Caco-2 (cell line): Measurements from ENCODE around the gene SDHAF3. TPM values are rescaled to one million over a fixed set of nuclear protein-coding genes. Genes with fewer than 3 reads are reported as not detected.

Experiments
- BruUV-seq: library from RNA; stranded (reverse); fragments of 400-500 nt; replicated peaks from 2 replicates; lab custom pipeline; 2021; lab: Mats Ljungman, UMichigan
- CTCF ChIA-PET: fragments of 300-600 bp; sonication (Branson Sonifier 250); formaldehyde crosslinking; loops from one replicate; lab custom pipeline; 2022; ENCODE audit warnings: antibody characterized with exemption; lab: Charles Lee
- POLR2A ChIA-PET: fragments of 300-600 bp; sonication (Branson Sonifier 250); formaldehyde crosslinking; loops from one replicate; lab custom pipeline; 2022; ENCODE audit warnings: antibody characterized with exemption; lab: Charles Lee
- DNase-seq, 2 experiments: peaks; one replicate each; pipeline versions ENCODE4 v3.0.0 to v3.0.0-alpha.2; 2020 to 2022
- H3K27me3 ChIP-seq: replicated peaks from 2 replicates; pipeline ENCODE4 v1.6.0; 2011; ENCODE audit warnings: low read length; ENCODE audit not compliant: control insufficient read depth, insufficient read depth
- H3K36me3 ChIP-seq: 2 replicates; pipeline ENCODE4 v1.5.1; 2011; ENCODE audit warnings: low read length; ENCODE audit not compliant: control insufficient read depth, insufficient read depth
- H3K4me1 ChIP-seq: fragments of 250-450 bp; sonication (Bioruptor Pico); 2 replicates; pipeline ENCODE4 v1.5.1; 2020; ENCODE audit warnings: mild to moderate bottlenecking
- H3K4me3 ChIP-seq: 2 replicates; pipeline ENCODE4 v1.5.1; 2011; ENCODE audit warnings: low read depth, mild to moderate bottlenecking, control low read depth, low read length
- H3K9me3 ChIP-seq: fragments of 250-450 bp; sonication (Bioruptor Pico); 2 replicates; pipeline ENCODE4 v1.5.1; 2020; ENCODE audit warnings: mild to moderate bottlenecking, moderate library complexity
- H3K27ac Mint-ChIP-seq: one replicate; pipeline ENCODE4 v1.8.0; 2022; ENCODE audit warnings: mixed read lengths; ENCODE audit not compliant: unreplicated experiment
- H3K27me3 Mint-ChIP-seq: one replicate; pipeline ENCODE4 v1.8.0; 2022; ENCODE audit warnings: mixed read lengths; ENCODE audit not compliant: insufficient read depth, unreplicated experiment
- H3K36me3 Mint-ChIP-seq: one replicate; pipeline ENCODE4 v1.8.0; 2022; ENCODE audit warnings: mild to moderate bottlenecking, mixed read lengths; ENCODE audit not compliant: insufficient read depth, unreplicated experiment
- H3K4me1 Mint-ChIP-seq: one replicate; pipeline ENCODE4 v1.8.0; 2022; ENCODE audit warnings: low read depth, mixed read lengths; ENCODE audit not compliant: unreplicated experiment
- H3K4me3 Mint-ChIP-seq: one replicate; pipeline ENCODE4 v1.8.0; 2022; ENCODE audit warnings: mild to moderate bottlenecking, moderate library complexity, mixed read lengths; ENCODE audit not compliant: unreplicated experiment
- H3K9me3 Mint-ChIP-seq: one replicate; pipeline ENCODE4 v1.8.0; 2022; ENCODE audit warnings: mixed read lengths; ENCODE audit not compliant: unreplicated experiment
- intact Hi-C: fragments of 100-400 bp; cut with micrococcal nuclease; formaldehyde crosslinking; loops from one replicate; pipeline ENCODE4 v1.10.0; 2022; ENCODE audit not compliant: unreplicated experiment
- total RNA-seq: library from RNA; stranded (reverse); gene quantifications from 2 replicates; pipeline ENCODE4 v1.2.3, GENCODE V29; 2022
- TF ChIP-seq, protein P1 (sequence below), 2 experiments: fragments of 200-600 bp in 1 of 2; IDR thresholded peaks; 1 replicate in 1 of 2; 2 replicates in 1 of 2; pipeline versions ENCODE4 v1.5.1 to v1.8.0; 2011 to 2022; ENCODE audit warnings: antibody characterized with exemption in 1 of 2, control low read depth in 1 of 2, inconsistent platforms in 1 of 2, low read depth in 1 of 2, low read length in 1 of 2, mild to moderate bottlenecking in 1 of 2, moderate library complexity in 1 of 2; ENCODE audit not compliant: insufficient read depth in 1 of 2, severe bottlenecking in 1 of 2, unreplicated experiment in 1 of 2

The SDHAF3 gene
- total RNA-seq, 1 experiment from 2014 or later = 13.1 TPM

DNA sequence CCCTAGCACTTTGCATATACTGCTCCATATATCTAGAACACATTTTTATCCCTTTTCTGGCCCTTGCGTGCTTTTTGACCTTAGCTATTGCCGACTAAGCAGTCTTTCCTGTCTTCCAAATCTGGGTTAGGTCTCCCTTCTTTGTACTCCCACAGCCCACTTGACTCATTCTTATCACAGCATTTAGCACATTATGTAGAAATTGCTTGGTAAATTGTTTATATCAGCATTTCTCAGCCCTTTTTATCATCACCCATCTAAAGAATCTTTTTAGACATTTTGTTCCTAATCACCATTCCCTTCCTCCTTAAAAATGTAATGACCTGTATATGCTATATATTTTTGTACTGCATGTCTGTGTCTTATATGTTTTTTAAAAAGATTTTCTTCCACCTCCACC, 101.7 kb downstream of the SDHAF3 start:
- no peak for DNase-seq
- Mint-ChIP-seq H3K36me3 (no peaks in the 10 kb centered on the region), H3K27ac (no peak overlapping the region), H3K27me3 (peaks cover 5% of the 10 kb centered on the region), H3K9me3 (peaks cover 25% of the 10 kb centered on the region), H3K4me1 (no peaks in the 10 kb centered on the region), H3K4me3 (no peak overlapping the region)
- H3K4me1 ChIP-seq = no peaks in the 10 kb centered on the region
- intact Hi-C loops = no loop called here
- no TSS peak for BruUV-seq
- H3K36me3 ChIP-seq = no peaks in the 10 kb centered on the region
- H3K9me3 ChIP-seq = peaks cover 10% of the 10 kb centered on the region
- ChIA-PET POLR2A (no interaction called here), CTCF (no interaction called here)
- no peak overlapping the region for H3K4me3 ChIP-seq
- no peaks in the 10 kb centered on the region for H3K27me3 ChIP-seq
- TF ChIP-seq, protein P1, sequence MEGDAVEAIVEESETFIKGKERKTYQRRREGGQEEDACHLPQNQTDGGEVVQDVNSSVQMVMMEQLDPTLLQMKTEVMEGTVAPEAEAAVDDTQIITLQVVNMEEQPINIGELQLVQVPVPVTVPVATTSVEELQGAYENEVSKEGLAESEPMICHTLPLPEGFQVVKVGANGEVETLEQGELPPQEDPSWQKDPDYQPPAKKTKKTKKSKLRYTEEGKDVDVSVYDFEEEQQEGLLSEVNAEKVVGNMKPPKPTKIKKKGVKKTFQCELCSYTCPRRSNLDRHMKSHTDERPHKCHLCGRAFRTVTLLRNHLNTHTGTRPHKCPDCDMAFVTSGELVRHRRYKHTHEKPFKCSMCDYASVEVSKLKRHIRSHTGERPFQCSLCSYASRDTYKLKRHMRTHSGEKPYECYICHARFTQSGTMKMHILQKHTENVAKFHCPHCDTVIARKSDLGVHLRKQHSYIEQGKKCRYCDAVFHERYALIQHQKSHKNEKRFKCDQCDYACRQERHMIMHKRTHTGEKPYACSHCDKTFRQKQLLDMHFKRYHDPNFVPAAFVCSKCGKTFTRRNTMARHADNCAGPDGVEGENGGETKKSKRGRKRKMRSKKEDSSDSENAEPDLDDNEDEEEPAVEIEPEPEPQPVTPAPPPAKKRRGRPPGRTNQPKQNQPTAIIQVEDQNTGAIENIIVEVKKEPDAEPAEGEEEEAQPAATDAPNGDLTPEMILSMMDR (IDR thresholded peaks at IDR 0.05; ENCODE audit: insufficient read depth in 1 of 2, low read depth in 1 of 2, low read length in 1 of 2, severe bottlenecking in 1 of 2, unreplicated experiment in 1 of 2) = no peak

DNA sequence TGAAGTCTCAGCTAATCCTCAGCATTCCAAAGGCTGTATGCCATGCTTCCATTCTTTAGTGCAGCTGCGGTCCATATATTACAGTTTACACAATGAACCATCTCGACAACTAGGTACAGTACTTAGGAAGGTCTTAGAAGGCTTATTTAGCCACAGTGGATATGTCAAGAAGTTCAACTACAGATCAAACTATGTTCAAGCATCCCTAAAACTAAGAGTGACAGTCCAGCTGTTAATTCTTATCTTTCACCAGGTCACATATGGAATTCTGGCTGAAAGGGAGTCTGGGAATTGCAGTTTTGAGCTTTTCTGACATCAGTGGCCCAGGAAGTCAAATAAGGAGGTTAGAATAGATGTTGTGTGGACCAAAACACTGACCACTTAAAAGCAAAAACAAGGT, 106.8 kb downstream of the SDHAF3 start:
- Mint-ChIP-seq H3K36me3 (no peaks in the 10 kb centered on the region), H3K4me1 (no peaks in the 10 kb centered on the region), H3K27me3 (no peaks in the 10 kb centered on the region), H3K27ac (no peak overlapping the region), H3K9me3 (no peaks in the 10 kb centered on the region), H3K4me3 (no peak overlapping the region)
- H3K36me3 ChIP-seq = no peaks in the 10 kb centered on the region
- BruUV-seq = no TSS peak
- intact Hi-C loops = no loop called here
- no peaks in the 10 kb centered on the region for H3K4me1 ChIP-seq
- ChIA-PET POLR2A (no interaction called here), CTCF (no interaction called here)
- H3K4me3 ChIP-seq = no peak overlapping the region
- peaks cover 10% of the 10 kb centered on the region; the same call in 1 of the 2 replicates for H3K9me3 ChIP-seq
- no peak for DNase-seq
- H3K27me3 ChIP-seq = no peaks in the 10 kb centered on the region
- TF ChIP-seq, protein P1 (IDR thresholded peaks at IDR 0.05; ENCODE audit: insufficient read depth in 1 of 2, low read depth in 1 of 2, low read length in 1 of 2, severe bottlenecking in 1 of 2, unreplicated experiment in 1 of 2) = no peak

DNA sequence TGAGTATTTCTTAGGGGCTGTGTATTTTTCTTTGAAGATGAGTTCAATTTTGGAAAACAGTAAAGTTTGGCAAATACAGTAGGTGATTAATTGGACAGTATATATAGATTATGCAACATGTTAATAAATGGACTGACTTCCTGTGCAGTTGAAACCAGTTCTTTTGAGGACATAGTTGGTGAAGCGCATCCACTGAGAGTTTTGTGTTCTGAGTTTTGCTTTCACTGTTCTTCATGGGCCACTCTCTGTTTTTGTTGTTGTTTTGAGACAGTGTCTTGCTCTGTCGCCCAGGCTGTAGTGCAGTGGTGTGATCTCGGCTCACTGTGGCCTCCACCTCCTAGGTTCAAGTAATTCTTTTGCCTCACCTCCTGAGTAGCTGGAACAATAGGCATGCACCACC, 109.0 kb downstream of the SDHAF3 start:
- ChIA-PET POLR2A (no interaction called here), CTCF (no interaction called here)
- no peak for DNase-seq
- no peaks in the 10 kb centered on the region for H3K27me3 Mint-ChIP-seq
- TF ChIP-seq, protein P1 (IDR thresholded peaks at IDR 0.05; ENCODE audit: insufficient read depth in 1 of 2, low read depth in 1 of 2, low read length in 1 of 2, severe bottlenecking in 1 of 2, unreplicated experiment in 1 of 2) = no peak
- H3K4me1 ChIP-seq = no peaks in the 10 kb centered on the region
- H3K27me3 ChIP-seq = no peaks in the 10 kb centered on the region
- intact Hi-C loops = no loop called here
- H3K4me1 Mint-ChIP-seq = no peaks in the 10 kb centered on the region
- peaks cover 7% of the 10 kb centered on the region for H3K9me3 ChIP-seq
- no TSS peak for BruUV-seq
- no peak overlapping the region for H3K4me3 ChIP-seq
- no peaks in the 10 kb centered on the region for H3K9me3 Mint-ChIP-seq
- no peak overlapping the region for H3K4me3 Mint-ChIP-seq
- peaks cover 4% of the 10 kb centered on the region for H3K36me3 Mint-ChIP-seq
- no peak overlapping the region for H3K27ac Mint-ChIP-seq
- H3K36me3 ChIP-seq = no peaks in the 10 kb centered on the region

Other genes with a start within 250 kb of the SDHAF3 start
- gene DLX6, start 112.1 kb upstream of the SDHAF3 start, total RNA-seq = 3.5 and 3.9 TPM in 2 replicates
- 0.30 TPM in 1 of 2 replicates, not detected in the other for gene DLX5, start 92.9 kb upstream of the SDHAF3 start, total RNA-seq